SK-N-SH (cell line): ENCODE measurements around the gene GPR89B.
"Not testable (repeated sequence)": the region's sequence is repeated elsewhere in the genome, so short reads cannot be mapped to it uniquely, and the experiment has no call there.

Experiments
- CTCF ChIP-seq: fragments of 200-600 bp; sonication (generic); IDR thresholded peaks from 2 replicates; pipeline ENCODE4 v1.6.1; 2017; ENCODE audit warnings: antibody characterized with exemption, mild to moderate bottlenecking, moderate library complexity
- EP300 ChIP-seq, 2 experiments: IDR thresholded peaks; 2 replicates each; pipeline versions ENCODE4 v1.4.0 to v1.6.1; 2012; ENCODE audit warnings: borderline replicate concordance in 1 of 2, low read depth in 1 of 2, low read length in 1 of 2
- FOXM1 ChIP-seq: IDR thresholded peaks from 2 replicates; pipeline ENCODE4 v1.4.0; 2012; ENCODE audit warnings: low read depth, mild to moderate bottlenecking
- MAX ChIP-seq: IDR thresholded peaks from 2 replicates; pipeline ENCODE4 v1.4.0; 2012; ENCODE audit warnings: low read depth
- RAD21 ChIP-seq: IDR thresholded peaks from 2 replicates; pipeline ENCODE4 v1.6.1; 2012; ENCODE audit warnings: mild to moderate bottlenecking, low read length
- TAF1 ChIP-seq: IDR thresholded peaks from 2 replicates; pipeline ENCODE4 v1.6.1; 2012; ENCODE audit warnings: low read depth, mild to moderate bottlenecking, low read length, moderate library complexity, borderline replicate concordance
- TF ChIP-seq, protein P1 (sequence below): IDR thresholded peaks from 2 replicates; pipeline ENCODE4 v1.6.1; 2012; ENCODE audit warnings: mild to moderate bottlenecking, low read depth, low read length, moderate library complexity

DNA sequence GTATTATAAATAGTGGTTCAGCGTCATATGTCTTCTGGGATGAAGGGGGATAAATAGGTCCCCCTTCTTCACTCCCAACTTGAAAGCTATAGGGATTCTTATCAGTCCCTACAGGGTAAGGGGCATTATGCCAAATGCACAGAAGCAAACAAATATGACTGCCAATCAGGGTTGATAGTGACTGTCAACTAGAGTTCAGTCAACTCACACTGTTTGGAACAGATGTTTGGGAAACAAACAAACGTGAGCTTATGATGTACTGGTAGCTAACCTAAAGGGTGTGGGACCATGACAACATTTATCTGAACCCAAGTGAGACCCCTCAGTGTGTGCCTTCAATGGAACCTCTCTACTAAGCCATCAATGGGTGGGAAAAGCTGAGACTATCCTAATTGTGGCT is 67.9 kb downstream of the GPR89B start:
- TF ChIP-seq CTCF; EP300 (IDR thresholded peaks at IDR 0.05; ENCODE audit: borderline replicate concordance in 1 of 2, low read depth in 1 of 2, low read length in 1 of 2); TAF1; MAX; RAD21; FOXM1: not testable (repeated sequence)
- TF ChIP-seq, protein P1, sequence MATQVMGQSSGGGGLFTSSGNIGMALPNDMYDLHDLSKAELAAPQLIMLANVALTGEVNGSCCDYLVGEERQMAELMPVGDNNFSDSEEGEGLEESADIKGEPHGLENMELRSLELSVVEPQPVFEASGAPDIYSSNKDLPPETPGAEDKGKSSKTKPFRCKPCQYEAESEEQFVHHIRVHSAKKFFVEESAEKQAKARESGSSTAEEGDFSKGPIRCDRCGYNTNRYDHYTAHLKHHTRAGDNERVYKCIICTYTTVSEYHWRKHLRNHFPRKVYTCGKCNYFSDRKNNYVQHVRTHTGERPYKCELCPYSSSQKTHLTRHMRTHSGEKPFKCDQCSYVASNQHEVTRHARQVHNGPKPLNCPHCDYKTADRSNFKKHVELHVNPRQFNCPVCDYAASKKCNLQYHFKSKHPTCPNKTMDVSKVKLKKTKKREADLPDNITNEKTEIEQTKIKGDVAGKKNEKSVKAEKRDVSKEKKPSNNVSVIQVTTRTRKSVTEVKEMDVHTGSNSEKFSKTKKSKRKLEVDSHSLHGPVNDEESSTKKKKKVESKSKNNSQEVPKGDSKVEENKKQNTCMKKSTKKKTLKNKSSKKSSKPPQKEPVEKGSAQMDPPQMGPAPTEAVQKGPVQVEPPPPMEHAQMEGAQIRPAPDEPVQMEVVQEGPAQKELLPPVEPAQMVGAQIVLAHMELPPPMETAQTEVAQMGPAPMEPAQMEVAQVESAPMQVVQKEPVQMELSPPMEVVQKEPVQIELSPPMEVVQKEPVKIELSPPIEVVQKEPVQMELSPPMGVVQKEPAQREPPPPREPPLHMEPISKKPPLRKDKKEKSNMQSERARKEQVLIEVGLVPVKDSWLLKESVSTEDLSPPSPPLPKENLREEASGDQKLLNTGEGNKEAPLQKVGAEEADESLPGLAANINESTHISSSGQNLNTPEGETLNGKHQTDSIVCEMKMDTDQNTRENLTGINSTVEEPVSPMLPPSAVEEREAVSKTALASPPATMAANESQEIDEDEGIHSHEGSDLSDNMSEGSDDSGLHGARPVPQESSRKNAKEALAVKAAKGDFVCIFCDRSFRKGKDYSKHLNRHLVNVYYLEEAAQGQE: not testable (repeated sequence)
